DND-41 (cell line): ENCODE measurements around the gene NELFE.

ENCODE experiments used
- ATAC-seq: fragments of 200-7000 bp; cut with Tn5 transposase; 3 replicates; pipeline ENCODE4 v1.9.1; 2021; ENCODE audit warnings: low read depth; ENCODE audit not compliant: insufficient read depth
- DNase-seq: peaks from one replicate; pipeline ENCODE4 v3.0.0-alpha.2; 2020
- H2AFZ ChIP-seq: 2 replicates; pipeline ENCODE4 v1.6.0; 2012; ENCODE audit warnings: low read depth, low read length
- H3K27ac ChIP-seq: 2 replicates; pipeline ENCODE4 v1.5.1; 2012; ENCODE audit warnings: low read length, inconsistent platforms
- H3K27me3 ChIP-seq: fragments of 200-600 bp; sonication (generic); 2 replicates; pipeline ENCODE4 v1.6.0; 2012; ENCODE audit warnings: low read length, mild to moderate bottlenecking, inconsistent platforms; ENCODE audit not compliant: insufficient read depth, poor library complexity
- H3K36me3 ChIP-seq: 2 replicates; pipeline ENCODE4 v1.5.1; 2012; ENCODE audit warnings: low read length, inconsistent platforms; ENCODE audit not compliant: insufficient read depth
- H3K4me1 ChIP-seq: 2 replicates; pipeline ENCODE4 v1.5.1; 2012; ENCODE audit warnings: mild to moderate bottlenecking, low read length; ENCODE audit not compliant: insufficient read depth
- H3K4me2 ChIP-seq: 2 replicates; pipeline ENCODE4 v1.6.0; 2012; ENCODE audit warnings: mild to moderate bottlenecking, moderate library complexity, low read length, inconsistent platforms; ENCODE audit not compliant: insufficient read depth
- H3K4me3 ChIP-seq, 2 experiments: fragments of 200-600 bp in 1 of 2; shearing (Covaris generic) in 1 of 2; 2 replicates each; pipeline ENCODE4 v1.5.1; 2012 to 2016; ENCODE audit warnings: inconsistent platforms in 2 of 2, low read length in 2 of 2, mild to moderate bottlenecking in 2 of 2, low read depth in 1 of 2, moderate library complexity in 1 of 2
- H3K79me2 ChIP-seq: 2 replicates; pipeline ENCODE4 v1.6.0; 2012; ENCODE audit warnings: low read length, inconsistent platforms; ENCODE audit not compliant: insufficient read depth
- H3K9ac ChIP-seq: 2 replicates; pipeline ENCODE4 v1.6.0; 2012; ENCODE audit warnings: low read depth, mild to moderate bottlenecking, inconsistent platforms, low read length, moderate library complexity
- H3K9me3 ChIP-seq: 2 replicates; pipeline ENCODE4 v1.5.1; 2012; ENCODE audit warnings: low read length, moderate library complexity, mild to moderate bottlenecking, inconsistent platforms; ENCODE audit not compliant: insufficient read depth, severe bottlenecking
- H4K20me1 ChIP-seq: 2 replicates; pipeline ENCODE4 v1.6.0; 2012; ENCODE audit warnings: low read length; ENCODE audit not compliant: insufficient read depth
- EZH2 ChIP-seq: IDR thresholded peaks from 3 replicates; pipeline ENCODE4 v1.6.1; 2012; ENCODE audit warnings: borderline replicate concordance, low read depth, mild to moderate bottlenecking, moderate library complexity, low read length, inconsistent platforms; ENCODE audit not compliant: severe bottlenecking
- TF ChIP-seq, protein P1 (sequence below): IDR thresholded peaks from 2 replicates; pipeline ENCODE4 v1.5.1; 2012; ENCODE audit warnings: borderline replicate concordance, low read length, moderate library complexity, mild to moderate bottlenecking; ENCODE audit not compliant: poor library complexity, severe bottlenecking; ENCODE audit errors: extremely low read depth

The NELFE gene

DNA sequence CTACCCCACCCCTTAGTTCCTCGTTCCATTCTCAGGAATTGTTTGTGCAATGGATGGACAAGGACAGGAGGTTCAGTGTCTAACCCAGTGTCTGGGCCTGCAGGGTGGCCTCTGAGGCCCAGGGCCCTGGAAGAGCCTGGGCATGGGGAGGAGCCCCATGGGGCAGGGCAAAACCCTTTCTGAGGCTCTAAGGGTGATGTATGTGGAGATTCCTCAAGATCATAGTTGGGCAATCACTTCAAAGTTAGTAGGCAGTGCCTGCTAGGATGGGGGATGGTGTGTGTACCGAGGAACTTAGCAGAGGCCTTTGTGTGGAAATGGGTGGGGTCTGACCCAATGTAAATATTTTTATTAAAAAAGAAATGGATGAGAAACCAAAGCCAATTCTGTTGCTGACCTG is 38.0 kb downstream of the NELFE start:
- Histone ChIP-seq H3K27ac (no peak overlapping the region), H3K4me3 (no peak overlapping the region), H3K36me3 (no peaks in the 10 kb centered on the region), H3K27me3 (peaks cover under 1% of the 10 kb centered on the region), H3K9me3 (no peaks in the 10 kb centered on the region), H2AFZ (no peak overlapping the region), H3K9ac (no peak overlapping the region), H3K4me1 (no peaks in the 10 kb centered on the region), H3K4me2 (no peak overlapping the region), H3K79me2 (no peaks in the 10 kb centered on the region), H4K20me1 (no peaks in the 10 kb centered on the region)
- no peak for ATAC-seq
- DNase-seq: no peak
- TF ChIP-seq EZH2: no peak
- TF ChIP-seq, protein P1, sequence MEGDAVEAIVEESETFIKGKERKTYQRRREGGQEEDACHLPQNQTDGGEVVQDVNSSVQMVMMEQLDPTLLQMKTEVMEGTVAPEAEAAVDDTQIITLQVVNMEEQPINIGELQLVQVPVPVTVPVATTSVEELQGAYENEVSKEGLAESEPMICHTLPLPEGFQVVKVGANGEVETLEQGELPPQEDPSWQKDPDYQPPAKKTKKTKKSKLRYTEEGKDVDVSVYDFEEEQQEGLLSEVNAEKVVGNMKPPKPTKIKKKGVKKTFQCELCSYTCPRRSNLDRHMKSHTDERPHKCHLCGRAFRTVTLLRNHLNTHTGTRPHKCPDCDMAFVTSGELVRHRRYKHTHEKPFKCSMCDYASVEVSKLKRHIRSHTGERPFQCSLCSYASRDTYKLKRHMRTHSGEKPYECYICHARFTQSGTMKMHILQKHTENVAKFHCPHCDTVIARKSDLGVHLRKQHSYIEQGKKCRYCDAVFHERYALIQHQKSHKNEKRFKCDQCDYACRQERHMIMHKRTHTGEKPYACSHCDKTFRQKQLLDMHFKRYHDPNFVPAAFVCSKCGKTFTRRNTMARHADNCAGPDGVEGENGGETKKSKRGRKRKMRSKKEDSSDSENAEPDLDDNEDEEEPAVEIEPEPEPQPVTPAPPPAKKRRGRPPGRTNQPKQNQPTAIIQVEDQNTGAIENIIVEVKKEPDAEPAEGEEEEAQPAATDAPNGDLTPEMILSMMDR: no peak

GRCh38 chr6:31919624-31920303 is 39.0 kb downstream of the NELFE start:
- H3K4me1 ChIP-seq: no peaks in the 10 kb centered on the region
- no peak overlapping the region for H3K9ac ChIP-seq
- H4K20me1 ChIP-seq: no peaks in the 10 kb centered on the region
- H3K79me2 ChIP-seq: no peaks in the 10 kb centered on the region
- no peak overlapping the region for H3K27ac ChIP-seq
- TF ChIP-seq, protein P1: no peak
- no peak for TF ChIP-seq EZH2
- DNase-seq: no peak
- H3K4me2 ChIP-seq: no peak overlapping the region
- H2AFZ ChIP-seq: no peak overlapping the region
- no peaks in the 10 kb centered on the region for H3K9me3 ChIP-seq
- H3K27me3 ChIP-seq: no peaks in the 10 kb centered on the region
- ATAC-seq: no peak
- no peaks in the 10 kb centered on the region for H3K36me3 ChIP-seq
- H3K4me3 ChIP-seq: no peak overlapping the region

DNA sequence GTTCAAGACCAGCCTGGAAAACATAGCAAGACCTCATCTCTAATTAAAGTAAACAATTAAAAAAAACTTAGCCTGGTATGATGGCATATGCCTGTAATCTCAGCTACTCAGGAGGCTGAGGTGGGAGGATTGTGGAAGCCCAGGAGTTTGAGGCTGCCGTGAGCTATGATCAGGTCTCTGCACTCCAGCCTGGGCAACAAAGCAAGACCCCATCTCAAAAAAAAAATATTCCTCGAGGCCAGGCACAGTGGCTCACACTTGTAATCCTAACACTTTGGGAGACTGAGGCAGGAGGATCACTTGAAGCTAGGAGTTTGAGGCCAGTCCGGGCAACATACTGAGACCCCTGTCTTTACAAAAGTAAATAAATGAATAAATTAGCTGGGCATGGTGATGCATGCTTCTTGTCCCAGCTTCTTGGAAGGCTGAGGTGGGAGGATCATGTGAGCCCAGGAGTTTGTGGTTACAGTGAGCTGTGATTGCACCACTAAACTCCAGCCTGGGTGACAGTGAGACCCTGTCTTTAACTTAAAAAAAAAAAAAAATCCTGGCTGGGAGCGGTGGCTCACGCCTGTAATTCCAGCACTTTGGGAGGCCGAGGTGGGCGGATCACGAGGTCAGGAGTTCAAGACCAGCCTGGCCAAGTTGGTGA is 40.6 kb downstream of the NELFE start:
- Histone ChIP-seq H3K4me3 (no peak overlapping the region), H3K79me2 (no peaks in the 10 kb centered on the region), H3K9me3 (no peaks in the 10 kb centered on the region), H3K27ac (no peak overlapping the region), H3K36me3 (no peaks in the 10 kb centered on the region), H4K20me1 (no peaks in the 10 kb centered on the region), H2AFZ (no peak overlapping the region), H3K4me1 (no peaks in the 10 kb centered on the region), H3K4me2 (no peak overlapping the region), H3K27me3 (no peaks in the 10 kb centered on the region), H3K9ac (no peak overlapping the region)
- no peak for DNase-seq
- ATAC-seq: no peak; the same call in 2 of the 3 replicates
- TF ChIP-seq, protein P1: no peak
- TF ChIP-seq EZH2: no peak
